HG02759 (cell line): ENCODE measurements around the gene NLRP7.

Experiments
- ATAC-seq: cut with Tn5 transposase; IDR thresholded peaks from one replicate; pipeline ENCODE4 v1.9.1; 2021; ENCODE audit warnings: mild to moderate bottlenecking, moderate library complexity; ENCODE audit not compliant: unreplicated experiment

The NLRP7 gene

GRCh38 chr19:54875506-54875905 is 71.8 kb downstream of the NLRP7 start:
- no peak for ATAC-seq

DNA sequence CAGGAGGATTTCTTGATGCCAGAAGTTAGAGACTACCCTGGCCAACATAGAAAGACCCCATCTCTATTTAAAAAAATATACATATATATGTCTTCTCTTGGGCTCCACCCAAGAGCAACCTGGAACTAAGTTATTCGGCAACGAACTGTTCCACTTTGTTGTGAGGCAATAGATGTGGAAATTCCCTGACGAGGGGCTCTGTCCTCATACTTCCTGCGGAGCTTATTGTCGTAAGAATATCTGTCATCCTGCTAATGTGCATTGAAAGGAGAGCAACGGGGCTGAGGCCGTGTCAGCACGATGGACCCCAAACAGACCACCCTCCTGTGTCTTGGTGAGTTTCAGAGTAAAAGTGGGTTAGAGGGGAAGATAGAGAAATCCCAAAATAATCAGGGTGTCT is 73.3 kb downstream of the NLRP7 start, which contains the start of gene FCAR:
Gene FCAR (plus strand): TSS at position 246 of the 400 bp plus-strand sequence. CDS start 55 bp downstream, at position 301.
- no peak for ATAC-seq
